ENCODE results near the gene SLC35B2. TPM values are rescaled to one million over a fixed set of nuclear protein-coding genes. Genes with fewer than 3 reads are reported as not detected.

Gene SLC35B2
- total and polyA plus RNA-seq, 9 of the 15 experiments (the other 6 are each of a cell fraction or from before 2014, with no cell fraction given) = 14.5 to 59.1 (median 47.1) TPM

DNA sequence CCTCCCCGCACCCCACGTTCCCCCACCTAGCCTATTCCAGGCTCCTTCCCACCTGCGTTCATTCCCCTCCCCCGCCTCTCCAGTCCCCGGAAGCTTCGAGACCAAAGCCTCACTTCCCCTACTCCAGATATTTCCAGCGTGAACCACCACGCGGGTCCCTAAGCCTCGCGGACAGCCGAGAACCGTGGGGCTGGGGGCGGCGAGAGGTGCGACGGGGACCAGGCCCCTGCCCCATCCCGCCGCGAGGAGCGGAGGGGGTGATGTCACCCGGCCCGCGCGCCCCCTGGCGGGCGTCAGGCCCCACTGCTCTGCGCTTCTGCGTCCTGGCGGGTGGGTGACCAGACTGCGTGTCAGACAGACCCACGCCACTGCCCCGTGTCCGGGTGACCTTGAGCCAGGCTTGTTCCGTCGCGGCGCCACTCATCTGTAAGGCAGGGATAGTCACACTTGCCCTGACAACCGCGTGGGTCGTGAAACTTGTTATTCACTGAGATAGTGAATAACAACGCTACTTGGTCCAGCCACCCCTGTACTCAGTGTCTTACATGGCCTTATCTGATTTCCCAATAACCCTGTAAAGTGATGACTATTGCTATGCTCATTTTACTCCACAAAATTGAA, 19.4 kb downstream of the SLC35B2 start (continued):
- TF ChIP-seq, protein P1, sequence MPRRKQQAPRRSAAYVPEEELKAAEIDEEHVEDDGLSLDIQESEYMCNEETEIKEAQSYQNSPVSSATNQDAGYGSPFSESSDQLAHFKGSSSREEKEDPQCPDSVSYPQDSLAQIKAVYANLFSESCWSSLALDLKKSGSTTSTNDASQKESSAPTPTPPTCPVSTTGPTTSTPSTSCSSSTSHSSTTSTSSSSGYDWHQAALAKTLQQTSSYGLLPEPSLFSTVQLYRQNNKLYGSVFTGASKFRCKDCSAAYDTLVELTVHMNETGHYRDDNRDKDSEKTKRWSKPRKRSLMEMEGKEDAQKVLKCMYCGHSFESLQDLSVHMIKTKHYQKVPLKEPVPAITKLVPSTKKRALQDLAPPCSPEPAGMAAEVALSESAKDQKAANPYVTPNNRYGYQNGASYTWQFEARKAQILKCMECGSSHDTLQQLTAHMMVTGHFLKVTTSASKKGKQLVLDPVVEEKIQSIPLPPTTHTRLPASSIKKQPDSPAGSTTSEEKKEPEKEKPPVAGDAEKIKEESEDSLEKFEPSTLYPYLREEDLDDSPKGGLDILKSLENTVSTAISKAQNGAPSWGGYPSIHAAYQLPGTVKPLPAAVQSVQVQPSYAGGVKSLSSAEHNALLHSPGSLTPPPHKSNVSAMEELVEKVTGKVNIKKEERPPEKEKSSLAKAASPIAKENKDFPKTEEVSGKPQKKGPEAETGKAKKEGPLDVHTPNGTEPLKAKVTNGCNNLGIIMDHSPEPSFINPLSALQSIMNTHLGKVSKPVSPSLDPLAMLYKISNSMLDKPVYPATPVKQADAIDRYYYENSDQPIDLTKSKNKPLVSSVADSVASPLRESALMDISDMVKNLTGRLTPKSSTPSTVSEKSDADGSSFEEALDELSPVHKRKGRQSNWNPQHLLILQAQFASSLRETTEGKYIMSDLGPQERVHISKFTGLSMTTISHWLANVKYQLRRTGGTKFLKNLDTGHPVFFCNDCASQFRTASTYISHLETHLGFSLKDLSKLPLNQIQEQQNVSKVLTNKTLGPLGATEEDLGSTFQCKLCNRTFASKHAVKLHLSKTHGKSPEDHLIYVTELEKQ (CRISPR knock-in tag; IDR thresholded peaks at IDR 0.05) = no peak
- TF ChIP-seq, protein P2, sequence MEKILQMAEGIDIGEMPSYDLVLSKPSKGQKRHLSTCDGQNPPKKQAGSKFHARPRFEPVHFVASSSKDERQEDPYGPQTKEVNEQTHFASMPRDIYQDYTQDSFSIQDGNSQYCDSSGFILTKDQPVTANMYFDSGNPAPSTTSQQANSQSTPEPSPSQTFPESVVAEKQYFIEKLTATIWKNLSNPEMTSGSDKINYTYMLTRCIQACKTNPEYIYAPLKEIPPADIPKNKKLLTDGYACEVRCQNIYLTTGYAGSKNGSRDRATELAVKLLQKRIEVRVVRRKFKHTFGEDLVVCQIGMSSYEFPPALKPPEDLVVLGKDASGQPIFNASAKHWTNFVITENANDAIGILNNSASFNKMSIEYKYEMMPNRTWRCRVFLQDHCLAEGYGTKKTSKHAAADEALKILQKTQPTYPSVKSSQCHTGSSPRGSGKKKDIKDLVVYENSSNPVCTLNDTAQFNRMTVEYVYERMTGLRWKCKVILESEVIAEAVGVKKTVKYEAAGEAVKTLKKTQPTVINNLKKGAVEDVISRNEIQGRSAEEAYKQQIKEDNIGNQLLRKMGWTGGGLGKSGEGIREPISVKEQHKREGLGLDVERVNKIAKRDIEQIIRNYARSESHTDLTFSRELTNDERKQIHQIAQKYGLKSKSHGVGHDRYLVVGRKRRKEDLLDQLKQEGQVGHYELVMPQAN (IDR thresholded peaks at IDR 0.05; ENCODE audit: borderline replicate concordance) = peak; percentile 46; the same call in 1 of the 2 replicates
- TF ChIP-seq SAFB (IDR thresholded peaks at IDR 0.05; ENCODE audit: borderline replicate concordance, low read depth, low read length) (peak; percentile 92; the same call in 1 of the 2 replicates), PYGO2 (tag; IDR thresholded peaks at IDR 0.05) (no peak), ZNF175 (CRISPR knock-in tag; IDR thresholded peaks at IDR 0.05; ENCODE audit: low read depth) (peak; percentile 76; the same call in 1 of the 2 replicates), HMGN3 (IDR thresholded peaks at IDR 0.05; ENCODE audit: borderline replicate concordance, extremely low read depth, insufficient read length, low read depth, low read length) (peak; percentile 95), SRSF1 (IDR thresholded peaks at IDR 0.05; ENCODE audit: low read depth, low read length) (no peak), MEIS2 (IDR thresholded peaks at IDR 0.05; ENCODE audit: partially characterized antibody) (no peak), ELF4 (CRISPR knock-in tag; IDR thresholded peaks at IDR 0.05) (0 out of 2 replicates have a peak, but pooled peaks have one; percentile 22), HLTF (IDR thresholded peaks at IDR 0.05) (peak; percentile 89; the same call in 1 of the 2 replicates), POLR2B (IDR thresholded peaks at IDR 0.05; ENCODE audit: low read depth, partially characterized antibody) (peak; percentile 85), ARHGAP35 (IDR thresholded peaks at IDR 0.05; ENCODE audit: partially characterized antibody) (no peak), GATAD2B (IDR thresholded peaks at IDR 0.05; ENCODE audit: borderline replicate concordance) (peak; percentile 96), SMARCB1 (IDR thresholded peaks at IDR 0.05; ENCODE audit: insufficient read length, low read depth) (no peak), NCOA4 (IDR thresholded peaks at IDR 0.05; ENCODE audit: partially characterized antibody) (no peak), ZNF12 (CRISPR knock-in tag; IDR thresholded peaks at IDR 0.05) (peak; percentile 78; the same call in 1 of the 2 replicates)
- TF ChIP-seq, protein P3, sequence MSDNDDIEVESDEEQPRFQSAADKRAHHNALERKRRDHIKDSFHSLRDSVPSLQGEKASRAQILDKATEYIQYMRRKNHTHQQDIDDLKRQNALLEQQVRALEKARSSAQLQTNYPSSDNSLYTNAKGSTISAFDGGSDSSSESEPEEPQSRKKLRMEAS (CRISPR knock-in tag; IDR thresholded peaks at IDR 0.05) = peak; percentile 92
- TF ChIP-seq, protein P4, sequence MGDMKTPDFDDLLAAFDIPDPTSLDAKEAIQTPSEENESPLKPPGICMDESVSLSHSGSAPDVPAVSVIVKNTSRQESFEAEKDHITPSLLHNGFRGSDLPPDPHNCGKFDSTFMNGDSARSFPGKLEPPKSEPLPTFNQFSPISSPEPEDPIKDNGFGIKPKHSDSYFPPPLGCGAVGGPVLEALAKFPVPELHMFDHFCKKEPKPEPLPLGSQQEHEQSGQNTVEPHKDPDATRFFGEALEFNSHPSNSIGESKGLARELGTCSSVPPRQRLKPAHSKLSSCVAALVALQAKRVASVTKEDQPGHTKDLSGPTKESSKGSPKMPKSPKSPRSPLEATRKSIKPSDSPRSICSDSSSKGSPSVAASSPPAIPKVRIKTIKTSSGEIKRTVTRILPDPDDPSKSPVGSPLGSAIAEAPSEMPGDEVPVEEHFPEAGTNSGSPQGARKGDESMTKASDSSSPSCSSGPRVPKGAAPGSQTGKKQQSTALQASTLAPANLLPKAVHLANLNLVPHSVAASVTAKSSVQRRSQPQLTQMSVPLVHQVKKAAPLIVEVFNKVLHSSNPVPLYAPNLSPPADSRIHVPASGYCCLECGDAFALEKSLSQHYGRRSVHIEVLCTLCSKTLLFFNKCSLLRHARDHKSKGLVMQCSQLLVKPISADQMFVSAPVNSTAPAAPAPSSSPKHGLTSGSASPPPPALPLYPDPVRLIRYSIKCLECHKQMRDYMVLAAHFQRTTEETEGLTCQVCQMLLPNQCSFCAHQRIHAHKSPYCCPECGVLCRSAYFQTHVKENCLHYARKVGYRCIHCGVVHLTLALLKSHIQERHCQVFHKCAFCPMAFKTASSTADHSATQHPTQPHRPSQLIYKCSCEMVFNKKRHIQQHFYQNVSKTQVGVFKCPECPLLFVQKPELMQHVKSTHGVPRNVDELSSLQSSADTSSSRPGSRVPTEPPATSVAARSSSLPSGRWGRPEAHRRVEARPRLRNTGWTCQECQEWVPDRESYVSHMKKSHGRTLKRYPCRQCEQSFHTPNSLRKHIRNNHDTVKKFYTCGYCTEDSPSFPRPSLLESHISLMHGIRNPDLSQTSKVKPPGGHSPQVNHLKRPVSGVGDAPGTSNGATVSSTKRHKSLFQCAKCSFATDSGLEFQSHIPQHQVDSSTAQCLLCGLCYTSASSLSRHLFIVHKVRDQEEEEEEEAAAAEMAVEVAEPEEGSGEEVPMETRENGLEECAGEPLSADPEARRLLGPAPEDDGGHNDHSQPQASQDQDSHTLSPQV (IDR thresholded peaks at IDR 0.05) = peak; percentile 81

Measured in K562 (cell line).